Mesodermal cell (in vitro differentiated cells): ENCODE data around the gene KCND2.

Experiments used
- H3K27ac ChIP-seq: 2 replicates; pipeline ENCODE4 v1.7.0; 2013; ENCODE audit warnings: mild to moderate bottlenecking, low read depth, low read length, moderate library complexity; ENCODE audit not compliant: severe bottlenecking
- H3K36me3 ChIP-seq: 2 replicates; pipeline ENCODE4 v1.7.1; 2013; ENCODE audit warnings: mild to moderate bottlenecking, low read length, moderate library complexity; ENCODE audit not compliant: control insufficient read depth, insufficient read depth
- H3K4me1 ChIP-seq: one replicate; pipeline ENCODE4 v1.7.1; 2013; ENCODE audit warnings: mild to moderate bottlenecking, low read length; ENCODE audit not compliant: insufficient read depth, control insufficient read depth, poor library complexity, severe bottlenecking
- H3K4me3 ChIP-seq: 2 replicates; pipeline ENCODE4 v1.7.0; 2013; ENCODE audit warnings: low read length, control low read depth, mild to moderate bottlenecking; ENCODE audit not compliant: insufficient read depth, poor library complexity, severe bottlenecking; ENCODE audit errors: extremely low read depth
- H3K9me3 ChIP-seq: 2 replicates; pipeline ENCODE4 v1.7.1; 2013; ENCODE audit warnings: mild to moderate bottlenecking, low read length, moderate library complexity; ENCODE audit not compliant: control insufficient read depth
- WGBS, 2 experiments: methylation state at CpG; one replicate each; pipeline ENCODE4 v1.1.5; 2013; ENCODE audit warnings: missing lambda C conversion rate in 2 of 2; ENCODE audit not compliant: insufficient coverage in 2 of 2; 5-methylcytosine and 5-hydroxymethylcytosine counted together

KCND2 gene

DNA sequence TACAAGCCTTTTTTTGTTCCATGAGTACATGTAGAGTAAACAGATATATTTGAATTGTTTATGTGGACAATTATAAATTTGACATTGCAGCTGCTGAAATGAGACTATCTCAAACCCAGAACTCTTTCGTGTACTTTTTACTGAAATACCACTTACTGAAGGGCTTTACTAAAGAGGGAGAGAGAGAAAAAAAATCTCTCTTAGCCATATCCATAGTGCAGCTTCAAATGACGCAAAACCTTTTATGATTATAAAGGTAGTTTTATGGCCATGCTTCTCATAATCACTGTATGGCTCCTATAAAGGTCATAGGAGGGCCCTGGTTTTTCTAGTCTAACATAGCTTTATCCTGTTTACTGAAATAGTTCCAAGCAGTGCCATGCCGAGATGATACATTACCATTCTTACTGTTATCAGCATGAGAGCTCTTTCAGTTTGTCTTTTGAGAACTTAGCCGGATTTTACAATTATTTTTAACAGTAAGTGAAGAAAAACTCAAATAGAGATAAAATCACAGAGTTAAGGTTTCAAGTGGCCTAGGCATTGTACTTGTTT is 35.1 kb downstream of the KCND2 start:
- H3K9me3 ChIP-seq, result no peaks in the 10 kb centered on the region
- H3K27ac ChIP-seq, result no peak overlapping the region
- no peaks in the 10 kb centered on the region for H3K4me1 ChIP-seq
- H3K36me3 ChIP-seq, result no peaks in the 10 kb centered on the region
- WGBS, 2 experiments, result 100% methylated on average over 1 of the region's 4 CpGs; no CpG with 5 or more reads in 1 of the 2 experiments
- H3K4me3 ChIP-seq, result no peak overlapping the region

DNA sequence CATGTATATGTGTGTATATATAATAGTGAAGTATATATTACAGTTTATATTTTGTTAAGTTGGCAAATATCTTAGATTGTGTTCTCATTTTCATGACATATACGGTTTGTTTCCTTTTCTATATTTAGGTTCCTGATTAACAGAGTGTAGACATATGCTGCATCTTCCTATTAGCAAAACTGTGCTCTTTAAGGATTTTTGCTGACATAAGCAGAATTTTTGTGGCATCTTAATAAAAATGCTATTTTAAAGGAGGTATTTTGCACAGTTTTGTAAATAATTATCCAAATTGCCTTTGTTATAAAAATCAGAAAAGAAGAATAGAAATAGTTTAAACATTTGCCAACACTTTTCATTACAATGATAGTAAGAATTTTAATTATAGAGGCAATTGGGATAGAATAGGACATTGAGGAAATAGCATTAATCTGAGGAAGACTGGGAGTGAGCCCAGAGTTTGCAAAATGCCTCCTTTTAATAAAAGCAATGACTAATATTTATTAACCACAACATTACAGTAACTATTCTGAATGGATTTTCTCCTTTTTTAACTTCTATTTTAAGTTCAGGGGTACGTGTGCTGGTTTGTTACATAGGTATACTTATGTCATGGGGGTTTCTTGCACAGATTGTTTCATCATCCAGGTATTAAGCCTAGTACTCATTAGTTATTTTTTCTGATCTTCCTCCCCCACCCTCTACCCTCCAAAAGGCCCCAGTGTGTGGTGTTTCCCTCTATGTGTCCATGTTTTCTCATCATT is 38.2 kb downstream of the KCND2 start:
- no CpG with 5 or more reads among the region's 2 CpGs for WGBS, 2 experiments
- no peaks in the 10 kb centered on the region for H3K36me3 ChIP-seq
- no peaks in the 10 kb centered on the region for H3K9me3 ChIP-seq
- H3K27ac ChIP-seq, result no peak overlapping the region
- H3K4me3 ChIP-seq, result no peak overlapping the region
- no peaks in the 10 kb centered on the region for H3K4me1 ChIP-seq

- no peak overlapping the region for H3K27ac ChIP-seq
- no peaks in the 10 kb centered on the region for H3K36me3 ChIP-seq
- H3K4me1 ChIP-seq, result no peaks in the 10 kb centered on the region
- no peaks in the 10 kb centered on the region for H3K9me3 ChIP-seq
- H3K4me3 ChIP-seq, result no peak overlapping the region
- 62 to 80% methylated on average over 1 to 2 of the region's 3 CpGs for WGBS, 2 experiments
Observed at GRCh38 chr7:120320218-120320961, 47.4 kb downstream of the KCND2 start.

DNA sequence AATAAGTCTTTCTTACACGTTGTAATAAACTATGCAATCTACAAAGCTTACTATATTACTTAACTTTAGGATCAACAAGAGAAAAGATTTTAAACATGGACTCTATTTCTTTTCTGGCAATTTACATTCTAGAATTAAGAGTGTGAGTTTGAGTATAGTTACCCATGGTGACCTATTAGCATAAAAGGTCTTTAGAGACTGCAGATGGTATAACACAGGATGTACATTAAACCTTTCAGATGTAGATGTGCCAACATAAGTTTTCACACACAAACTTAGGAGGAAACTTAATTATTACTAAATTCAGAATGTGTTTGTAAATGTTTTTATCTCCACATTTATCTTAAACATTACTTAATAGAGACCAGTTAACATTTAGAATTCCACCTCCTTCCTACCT is 54.1 kb downstream of the KCND2 start:
- Histone ChIP-seq H3K4me3 (no peak overlapping the region), H3K4me1 (no peaks in the 10 kb centered on the region), H3K27ac (no peak overlapping the region), H3K36me3 (no peaks in the 10 kb centered on the region), H3K9me3 (no peaks in the 10 kb centered on the region)
- WGBS, 2 experiments, result no CpG with 5 or more reads among the region's 1 CpG

DNA sequence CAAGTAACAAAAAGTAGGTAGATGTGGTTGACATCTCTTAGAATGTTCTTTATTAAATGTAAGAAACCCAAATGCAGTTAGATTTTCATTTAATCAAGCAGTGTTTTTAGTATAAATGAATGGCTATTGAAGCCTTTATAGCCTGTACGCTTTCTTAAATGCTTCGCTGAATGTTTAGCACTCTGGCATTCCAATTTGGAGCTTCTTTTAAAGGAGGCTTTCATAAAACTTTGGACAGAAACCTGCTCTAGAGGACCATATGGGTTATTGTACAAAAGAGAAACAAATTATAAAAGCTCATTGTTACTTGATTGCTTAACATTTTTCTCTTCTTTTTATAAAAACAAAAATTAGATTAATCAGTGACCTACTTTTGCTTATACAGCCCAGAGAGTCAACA is 59.5 kb downstream of the KCND2 start:
- Histone ChIP-seq H3K4me3 (no peak overlapping the region), H3K27ac (no peak overlapping the region), H3K4me1 (no peaks in the 10 kb centered on the region), H3K36me3 (no peaks in the 10 kb centered on the region), H3K9me3 (no peaks in the 10 kb centered on the region)
- WGBS, 2 experiments, result 90 to 100% methylated on average over 2 of the region's 2 CpGs

- WGBS, 2 experiments, result no CpG with 5 or more reads among the region's 1 CpG
- no peak overlapping the region for H3K4me3 ChIP-seq
Observed at GRCh38 chr7:120334475-120334874, 61.5 kb downstream of the KCND2 start.

DNA sequence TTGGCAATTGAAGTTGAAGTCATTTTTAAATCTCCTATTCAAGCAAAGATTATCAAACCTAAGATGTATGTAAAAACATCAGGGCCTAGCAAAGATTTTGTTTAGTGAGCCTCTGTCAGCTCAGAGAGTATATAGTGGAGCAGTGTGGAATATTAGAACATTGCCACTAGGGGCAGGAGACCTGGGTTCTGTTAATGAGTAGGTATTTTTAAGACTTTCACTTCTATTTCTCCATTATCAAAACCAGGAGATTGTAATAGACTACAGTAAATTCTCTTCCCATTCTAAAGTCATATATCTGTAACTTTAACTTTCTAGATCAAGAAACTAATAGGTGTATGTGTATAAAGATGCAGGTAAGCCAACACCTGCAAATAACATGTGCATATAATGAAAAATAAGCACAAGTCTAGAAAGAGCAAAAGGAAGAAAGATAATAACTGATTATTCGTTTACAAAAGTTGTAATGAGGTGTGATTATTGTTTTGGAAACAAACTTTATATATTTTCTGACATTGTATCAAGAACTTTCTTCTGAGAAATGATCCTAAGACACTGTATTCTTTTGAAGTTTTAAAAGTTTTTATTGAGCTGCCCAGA is 64.4 kb downstream of the KCND2 start:
- Histone ChIP-seq H3K27ac (no peak overlapping the region), H3K9me3 (no peaks in the 10 kb centered on the region), H3K4me3 (no peak overlapping the region), H3K4me1 (no peaks in the 10 kb centered on the region), H3K36me3 (no peaks in the 10 kb centered on the region)
- WGBS, 2 experiments, result no CpG with 5 or more reads among the region's 1 CpG

More at GRCh38 chr7:120334475-120334874, 61.5 kb downstream of the KCND2 start:
- Histone ChIP-seq H3K27ac (no peak overlapping the region), H3K4me1 (no peaks in the 10 kb centered on the region), H3K9me3 (no peaks in the 10 kb centered on the region), H3K36me3 (no peaks in the 10 kb centered on the region)

- Histone ChIP-seq H3K27ac (no peak overlapping the region), H3K36me3 (no peaks in the 10 kb centered on the region), H3K9me3 (no peaks in the 10 kb centered on the region), H3K4me3 (no peak overlapping the region), H3K4me1 (no peaks in the 10 kb centered on the region)
- 100% methylated on average over 2 of the region's 5 CpGs; no CpG with 5 or more reads in 1 of the 2 experiments for WGBS, 2 experiments
Observed at GRCh38 chr7:120344276-120344675, 71.3 kb downstream of the KCND2 start.

DNA sequence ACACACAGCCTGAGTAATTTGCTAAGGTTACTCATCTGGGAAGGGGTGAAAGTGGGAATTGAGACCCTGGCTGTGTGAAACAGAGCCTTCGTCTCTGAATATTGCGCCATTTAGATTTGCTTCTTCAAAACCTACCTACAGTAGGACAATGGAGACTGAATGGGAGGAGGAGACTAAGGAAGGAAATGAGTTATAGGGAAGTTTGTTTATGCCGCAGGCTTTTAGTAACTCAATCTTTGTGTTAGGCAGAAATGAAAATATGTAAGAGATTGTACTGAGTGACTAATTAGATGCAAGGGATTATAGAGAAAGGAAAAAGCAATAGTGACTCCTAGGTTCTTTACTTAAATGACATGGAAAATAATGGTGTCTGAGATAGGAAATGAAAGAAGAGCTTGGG is 80.2 kb downstream of the KCND2 start:
- no peak overlapping the region for H3K27ac ChIP-seq
- H3K4me1 ChIP-seq, result no peaks in the 10 kb centered on the region
- H3K4me3 ChIP-seq, result no peak overlapping the region
- no peaks in the 10 kb centered on the region for H3K36me3 ChIP-seq
- WGBS, 2 experiments, result 88 to 100% methylated on average over 1 of the region's 3 CpGs
- H3K9me3 ChIP-seq, result no peaks in the 10 kb centered on the region

DNA sequence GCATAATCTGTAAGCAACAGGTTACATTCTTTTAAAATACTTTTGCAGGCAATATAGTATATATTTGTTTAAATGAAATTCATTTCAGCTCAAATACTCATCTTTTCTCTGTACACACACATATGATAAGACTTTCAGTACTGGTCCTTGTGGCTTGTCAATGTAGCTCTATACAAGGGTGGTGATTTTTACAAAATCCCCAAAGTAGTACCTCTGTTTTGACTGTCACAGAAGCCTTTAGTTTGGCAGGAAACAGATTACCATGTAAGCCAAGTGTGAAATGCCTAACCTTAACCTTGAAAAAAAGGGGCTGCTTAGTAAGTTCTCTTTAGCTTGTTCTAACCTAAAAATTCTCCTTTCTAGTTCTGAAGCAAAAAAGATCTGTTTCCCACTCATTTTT is 87.9 kb downstream of the KCND2 start:
- H3K27ac ChIP-seq, result no peak overlapping the region
- no peaks in the 10 kb centered on the region for H3K36me3 ChIP-seq
- H3K4me3 ChIP-seq, result no peak overlapping the region
- no peaks in the 10 kb centered on the region for H3K4me1 ChIP-seq
- H3K9me3 ChIP-seq, result no peaks in the 10 kb centered on the region
